HPDE6-E6E7 (cell line): ENCODE data around the gene ZSWIM4.
A peak's percentile ranks its signal among the peaks of the same experiment; 100 is the strongest.
"Not testable (repeated sequence)": the region's sequence is repeated elsewhere in the genome, so short reads cannot be mapped to it uniquely, and the experiment has no call there.

Experiments
- DNase-seq: peaks from one replicate; pipeline ENCODE4 v3.0.0; 2011; ENCODE audit warnings: missing footprints; ENCODE audit errors: extremely low spot score

Gene ZSWIM4

GRCh38 chr19:13794757-13795589 lies at the start of gene ZSWIM4:
Gene ZSWIM4, plus strand, starts transcription at chr19:13795443. Its CDS starts 206 bp downstream, at chr19:13795649.
- DNase-seq = peak; percentile 96

- no peak for DNase-seq
Measured at GRCh38 chr19:13747098-13747453, 48.2 kb upstream of the ZSWIM4 start.

- no peak for DNase-seq
Measured at GRCh38 chr19:13748169-13748828, 46.9 kb upstream of the ZSWIM4 start.

GRCh38 chr19:13751436-13751835 lies 43.8 kb upstream of the ZSWIM4 start:
- no peak for DNase-seq

GRCh38 chr19:13753622-13754021 lies 41.6 kb upstream of the ZSWIM4 start:
- not testable (repeated sequence) for DNase-seq

- DNase-seq = no peak
Measured at GRCh38 chr19:13756210-13756609, 39.0 kb upstream of the ZSWIM4 start.

- DNase-seq = no peak
Measured at GRCh38 chr19:13757805-13758772, 37.2 kb upstream of the ZSWIM4 start.

GRCh38 chr19:13758795-13759194 lies 36.4 kb upstream of the ZSWIM4 start:
- DNase-seq = no peak

GRCh38 chr19:13761423-13761822 lies 33.8 kb upstream of the ZSWIM4 start:
- no peak for DNase-seq

GRCh38 chr19:13762635-13763235 lies 32.5 kb upstream of the ZSWIM4 start:
- DNase-seq = no peak

GRCh38 chr19:13763265-13763664 lies 32.0 kb upstream of the ZSWIM4 start:
- DNase-seq = no peak

GRCh38 chr19:13764101-13764807 lies 31.0 kb upstream of the ZSWIM4 start, which contains the start of gene MRI1:
Gene MRI1, plus strand, starts transcription at chr19:13764522. Its CDS starts 67 bp downstream, at chr19:13764589.
- DNase-seq = peak; percentile 34

GRCh38 chr19:13764821-13765394 lies 30.3 kb upstream of the ZSWIM4 start:
- DNase-seq = no peak

- DNase-seq = no peak
Measured at GRCh38 chr19:13765395-13766094, 29.7 kb upstream of the ZSWIM4 start.

GRCh38 chr19:13766095-13766481 lies 29.2 kb upstream of the ZSWIM4 start:
- no peak for DNase-seq

- DNase-seq = no peak
Measured at GRCh38 chr19:13768510-13768909, 26.7 kb upstream of the ZSWIM4 start.

GRCh38 chr19:13770013-13770635 lies 25.1 kb upstream of the ZSWIM4 start:
- no peak for DNase-seq

- DNase-seq = peak; percentile 96
Measured at GRCh38 chr19:13774217-13775191, 20.7 kb upstream of the ZSWIM4 start, which contains the start of gene C19orf53. Gene C19orf53, plus strand, starts transcription at chr19:13774456. Its CDS starts 22 bp downstream, at chr19:13774478.
